ENCODE results near the gene LHFPL6. TPM values are rescaled to one million over a fixed set of nuclear protein-coding genes. Genes with fewer than 3 reads are reported as not detected.

Gene LHFPL6
- total RNA-seq, 6 donors from 2014 or later: 22.2 to 113 (median 51.8) TPM

DNA sequence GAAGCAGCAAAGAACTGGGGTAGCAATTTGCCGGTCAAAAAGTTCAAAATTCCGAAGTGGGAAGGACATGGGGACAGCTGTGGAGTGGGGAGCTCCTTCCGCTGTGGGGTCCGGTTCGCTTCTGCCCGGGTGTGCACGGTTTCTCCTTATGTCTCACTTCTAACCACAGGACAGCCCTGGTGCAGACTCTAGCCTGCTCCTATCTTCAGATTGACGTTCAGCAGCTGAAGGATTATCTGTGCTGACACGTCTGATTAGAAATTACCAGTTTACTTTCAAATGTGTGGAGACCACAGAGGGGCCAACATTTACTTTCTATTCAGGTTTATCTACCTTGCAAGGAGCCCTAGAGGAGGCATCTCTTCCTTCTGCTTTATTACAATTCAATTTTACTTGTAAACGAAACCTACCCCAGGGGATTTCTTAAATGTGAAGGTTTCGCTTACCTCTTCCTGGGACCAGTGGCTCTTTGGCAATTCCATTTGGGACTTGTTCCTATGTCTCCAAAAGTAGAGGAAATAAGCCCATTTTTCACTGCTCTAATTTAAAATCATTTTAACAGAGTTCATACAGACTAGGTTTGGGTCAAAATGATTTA lies 27.3 kb downstream of the LHFPL6 start:
- TF ChIP-seq, protein P1, sequence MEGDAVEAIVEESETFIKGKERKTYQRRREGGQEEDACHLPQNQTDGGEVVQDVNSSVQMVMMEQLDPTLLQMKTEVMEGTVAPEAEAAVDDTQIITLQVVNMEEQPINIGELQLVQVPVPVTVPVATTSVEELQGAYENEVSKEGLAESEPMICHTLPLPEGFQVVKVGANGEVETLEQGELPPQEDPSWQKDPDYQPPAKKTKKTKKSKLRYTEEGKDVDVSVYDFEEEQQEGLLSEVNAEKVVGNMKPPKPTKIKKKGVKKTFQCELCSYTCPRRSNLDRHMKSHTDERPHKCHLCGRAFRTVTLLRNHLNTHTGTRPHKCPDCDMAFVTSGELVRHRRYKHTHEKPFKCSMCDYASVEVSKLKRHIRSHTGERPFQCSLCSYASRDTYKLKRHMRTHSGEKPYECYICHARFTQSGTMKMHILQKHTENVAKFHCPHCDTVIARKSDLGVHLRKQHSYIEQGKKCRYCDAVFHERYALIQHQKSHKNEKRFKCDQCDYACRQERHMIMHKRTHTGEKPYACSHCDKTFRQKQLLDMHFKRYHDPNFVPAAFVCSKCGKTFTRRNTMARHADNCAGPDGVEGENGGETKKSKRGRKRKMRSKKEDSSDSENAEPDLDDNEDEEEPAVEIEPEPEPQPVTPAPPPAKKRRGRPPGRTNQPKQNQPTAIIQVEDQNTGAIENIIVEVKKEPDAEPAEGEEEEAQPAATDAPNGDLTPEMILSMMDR (IDR thresholded peaks at IDR 0.05): no peak

DNA sequence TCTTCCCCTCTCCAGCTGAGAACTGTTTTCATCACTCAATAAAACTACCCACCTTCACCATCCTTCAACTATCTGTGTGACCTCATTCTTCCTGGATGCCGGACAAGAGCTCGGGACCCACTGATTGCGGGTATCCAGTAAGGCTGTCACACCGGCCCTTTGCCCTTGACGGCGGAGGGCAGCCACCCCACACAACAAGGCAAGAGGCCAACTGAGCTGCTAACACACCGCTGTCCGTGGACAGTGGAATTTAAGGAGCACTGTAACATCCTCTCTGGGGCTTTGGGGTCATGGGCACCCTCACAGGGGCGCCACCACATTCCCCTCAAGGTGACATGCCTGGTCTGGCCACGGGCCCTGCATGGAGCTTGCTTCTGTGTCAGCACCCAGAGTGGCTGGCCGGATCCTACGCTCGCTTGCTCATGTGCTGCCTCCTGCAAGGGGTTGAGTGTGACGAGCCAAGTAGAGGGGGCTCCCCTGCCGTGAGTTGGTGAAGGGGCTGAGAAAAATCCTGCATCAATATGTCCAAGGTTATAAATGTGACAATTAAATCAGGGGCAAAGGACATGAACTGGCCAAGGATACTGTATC lies 31.4 kb downstream of the LHFPL6 start:
- Histone ChIP-seq H3K4me3 (no peak overlapping the region), H3K9me3 (no peaks in the 10 kb centered on the region), H3K4me1 (no peaks in the 10 kb centered on the region), H3K36me3 (no peaks in the 10 kb centered on the region), H3K27ac (no peak overlapping the region), H3K27me3 (no peaks in the 10 kb centered on the region)
- 82 to 96% methylated on average over 11 to 15 of the region's 15 CpGs for WGBS, 2 donors
- ATAC-seq (ENCODE audit: low FRiP score in 2 of 2) (no peak), DNase-seq (peak in 1 of 2 donors; percentile 30)
- TF ChIP-seq EP300 (IDR thresholded peaks at IDR 0.05) (no peak), POLR2AphosphoS5 (IDR thresholded peaks at IDR 0.05) (no peak), POLR2A (IDR thresholded peaks at IDR 0.05) (no peak)
- TF ChIP-seq, protein P1 (IDR thresholded peaks at IDR 0.05): no peak

More for the DNA sequence above, 27.3 kb downstream of the LHFPL6 start:
- H3K27ac ChIP-seq: no peak overlapping the region
- 84 to 93% methylated on average over 11 of the region's 11 CpGs for WGBS, 2 donors
- DNase-seq (peak in 1 of 2 donors; percentile 18), ATAC-seq (ENCODE audit: low FRiP score in 2 of 2) (no peak)
- no peaks in the 10 kb centered on the region for H3K36me3 ChIP-seq
- no peak overlapping the region for H3K4me3 ChIP-seq
- H3K4me1 ChIP-seq: peaks cover 5 to 29% (median 20%) of the 10 kb centered on the region in 4 donors
- H3K27me3 ChIP-seq: no peaks in the 10 kb centered on the region
- H3K9me3 ChIP-seq: no peaks in the 10 kb centered on the region

DNA sequence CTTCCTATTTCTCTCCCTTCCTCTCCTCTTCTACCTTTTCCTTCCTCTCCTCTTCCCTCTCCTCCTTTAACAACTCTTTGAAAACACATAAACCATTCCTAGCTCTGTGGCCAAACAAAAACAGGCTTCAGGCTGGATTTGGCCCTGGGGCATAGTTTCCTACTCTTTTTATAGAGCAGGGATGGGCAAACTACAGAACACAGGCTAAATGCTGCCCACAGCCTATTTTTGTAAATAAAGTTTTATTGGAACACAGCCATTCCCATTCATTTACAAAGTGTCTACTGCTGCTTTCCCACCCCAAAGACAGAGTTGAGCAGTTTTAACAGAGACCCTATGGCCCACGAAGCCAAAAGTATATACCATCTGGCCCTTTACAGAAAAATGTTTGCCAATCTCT lies 35.4 kb downstream of the LHFPL6 start:
- ATAC-seq (ENCODE audit: low FRiP score in 2 of 2) (no peak), DNase-seq (no peak)
- 84 to 86% methylated on average over 1 of the region's 1 CpG for WGBS, 2 donors
- H3K4me3 ChIP-seq: no peak overlapping the region
- no peaks in the 10 kb centered on the region for H3K36me3 ChIP-seq
- no peak overlapping the region for H3K27ac ChIP-seq
- H3K4me1 ChIP-seq: peaks cover 0 to 22% (median 2%) of the 10 kb centered on the region in 4 donors
- no peaks in the 10 kb centered on the region for H3K9me3 ChIP-seq
- H3K27me3 ChIP-seq: no peaks in the 10 kb centered on the region
- no peak for TF ChIP-seq POLR2AphosphoS5 (IDR thresholded peaks at IDR 0.05)
- TF ChIP-seq POLR2A (IDR thresholded peaks at IDR 0.05): no peak
- TF ChIP-seq EP300 (IDR thresholded peaks at IDR 0.05): no peak
- TF ChIP-seq, protein P1 (IDR thresholded peaks at IDR 0.05): no peak

DNA sequence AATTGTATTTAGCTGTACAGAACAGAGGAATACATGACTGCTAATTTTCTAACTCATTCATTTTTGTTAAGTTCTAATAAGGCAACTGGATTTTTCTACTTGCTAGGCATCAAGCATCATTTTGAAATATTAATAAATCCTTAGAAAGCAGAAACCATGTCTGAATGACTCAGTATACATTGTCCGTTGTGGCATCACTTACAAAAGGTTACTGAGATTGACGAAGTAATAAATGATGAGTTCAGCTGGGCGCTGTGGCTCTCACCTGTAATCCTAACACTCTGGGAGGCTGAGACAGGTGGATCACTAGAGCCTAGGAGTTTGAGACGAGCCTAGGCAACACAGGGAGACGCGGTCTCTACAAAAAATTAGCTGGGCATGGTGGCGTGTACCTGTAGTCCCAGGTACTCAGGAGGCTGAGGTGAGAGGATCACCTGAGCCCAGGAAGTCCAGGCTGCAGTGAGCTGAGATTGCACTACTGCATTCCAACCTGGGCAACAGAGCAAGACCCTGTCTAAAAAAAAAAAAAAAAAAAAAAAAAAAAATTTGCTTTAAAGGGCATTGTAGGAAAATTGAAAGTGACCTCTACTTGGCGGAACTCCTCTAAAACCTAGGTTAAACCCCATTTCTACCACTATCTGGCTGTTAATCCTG lies 36.6 kb downstream of the LHFPL6 start:
- Histone ChIP-seq H3K27ac (no peak overlapping the region), H3K9me3 (no peaks in the 10 kb centered on the region), H3K36me3 (no peaks in the 10 kb centered on the region), H3K27me3 (no peaks in the 10 kb centered on the region), H3K4me1 (peaks cover 0 to 22% (median 2%) of the 10 kb centered on the region in 4 donors), H3K4me3 (no peak overlapping the region)
- no peak for DNase-seq
- TF ChIP-seq, protein P1 (IDR thresholded peaks at IDR 0.05): no peak
- no peak for TF ChIP-seq POLR2AphosphoS5 (IDR thresholded peaks at IDR 0.05)
- TF ChIP-seq POLR2A (IDR thresholded peaks at IDR 0.05): no peak
- no peak for TF ChIP-seq EP300 (IDR thresholded peaks at IDR 0.05)
- no peak for ATAC-seq (ENCODE audit: low FRiP score in 2 of 2)
- WGBS, 2 donors: 73 to 83% methylated on average over 6 to 8 of the region's 8 CpGs

Measured in upper lobe of left lung (tissue), 6 donors.